ENCODE results near the gene SPG21.

The SPG21 gene

GRCh38 chr15:64931381-64931780 lies 58.3 kb downstream of the SPG21 start:
- no peak for DNase-seq

- DNase-seq: peak; percentile 22
These were observed 58.8 kb downstream of the SPG21 start for GRCh38 chr15:64930778-64931371.

GRCh38 chr15:64930019-64930652 lies 59.6 kb downstream of the SPG21 start:
- DNase-seq: no peak

GRCh38 chr15:64928626-64929220 lies 61.0 kb downstream of the SPG21 start:
- DNase-seq: no peak

- no peak for DNase-seq
These were observed 63.1 kb downstream of the SPG21 start for GRCh38 chr15:64926661-64927060.

- no peak for DNase-seq
These were observed 64.1 kb downstream of the SPG21 start for GRCh38 chr15:64925335-64926330.

GRCh38 chr15:64923546-64923945 lies 66.2 kb downstream of the SPG21 start:
- no peak for DNase-seq

DNA sequence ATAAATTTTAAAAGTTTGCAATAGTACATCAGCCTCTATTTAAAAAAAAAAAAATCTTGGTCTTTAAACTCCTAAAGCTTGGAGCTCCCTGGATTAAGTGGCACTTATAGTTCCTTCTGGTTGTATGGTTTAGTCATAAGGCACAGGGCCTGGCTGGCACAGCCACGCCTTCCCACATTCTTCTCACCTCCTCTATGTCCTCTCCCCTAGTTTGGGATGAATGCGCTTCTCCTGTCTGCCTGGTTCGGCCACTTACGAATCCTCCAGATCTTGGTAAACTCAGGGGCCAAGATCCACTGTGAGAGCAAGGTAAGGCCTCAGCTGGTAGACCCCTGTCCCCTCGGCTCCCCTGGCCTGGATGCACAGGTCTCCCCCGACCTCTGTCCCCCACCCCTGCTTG lies 68.0 kb downstream of the SPG21 start:
- no peak for DNase-seq

GRCh38 chr15:64919721-64920120 lies 70.0 kb downstream of the SPG21 start:
- no peak for DNase-seq

DNA sequence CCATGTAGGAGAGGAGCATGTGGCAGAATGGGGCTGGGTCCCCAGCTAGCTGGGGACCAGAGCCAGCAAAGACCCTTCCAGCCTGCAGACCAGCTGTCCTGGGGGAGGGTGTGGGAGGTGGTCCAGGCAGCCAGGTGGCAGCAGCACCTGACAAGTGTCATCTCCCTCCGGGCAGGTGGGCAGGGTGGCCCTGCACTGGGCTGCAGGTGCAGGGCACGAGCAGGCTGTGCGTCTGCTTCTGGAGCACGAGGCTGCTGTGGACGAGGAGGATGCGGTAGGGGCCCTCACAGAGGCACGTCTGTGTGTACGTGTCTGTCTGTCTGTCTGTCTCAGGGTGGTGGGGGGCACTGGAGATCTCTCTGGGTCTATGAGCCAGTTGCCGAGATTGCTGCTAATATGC lies 72.5 kb downstream of the SPG21 start:
- DNase-seq: no peak

GRCh38 chr15:64916365-64916764 lies 73.3 kb downstream of the SPG21 start:
- no peak for DNase-seq

GRCh38 chr15:64915518-64916227 lies 74.0 kb downstream of the SPG21 start:
- DNase-seq: no peak
